OCI-LY7 (cell line): Measurements from ENCODE around the gene PLD5. TPM values are rescaled to one million over a fixed set of nuclear protein-coding genes. Genes with fewer than 3 reads are reported as not detected.

Experiments
- BruUV-seq: library from RNA; stranded (reverse); fragments of 400-500 nt; replicated peaks from 2 replicates; lab custom pipeline; 2021; lab: Mats Ljungman, UMichigan
- CTCF ChIA-PET: fragments of 300-600 bp; sonication (Branson Sonifier 250); formaldehyde crosslinking; loops from one replicate; lab custom pipeline; 2022; ENCODE audit warnings: antibody characterized with exemption; ENCODE audit not compliant: unreplicated experiment; lab: Charles Lee
- POLR2A ChIA-PET: fragments of 300-600 bp; sonication (Branson Sonifier 250); formaldehyde crosslinking; loops from one replicate; lab custom pipeline; 2022; ENCODE audit warnings: antibody characterized with exemption; lab: Charles Lee
- DNase-seq: peaks from one replicate; pipeline ENCODE4 v3.0.0-alpha.2; 2015; ENCODE audit warnings: low spot score
- H2AFZ ChIP-seq: fragments of 200-600 bp; sonication (generic), shearing (Covaris generic); 2 replicates; pipeline ENCODE4 v1.6.1; 2014; ENCODE audit warnings: mild to moderate bottlenecking, antibody characterized with exemption, low read length, moderate library complexity
- H3K27ac ChIP-seq: fragments of 200-600 bp; sonication (generic); 2 replicates; pipeline ENCODE4 v1.5.1; 2014; ENCODE audit warnings: mixed run types, low read depth, mild to moderate bottlenecking, moderate library complexity, low read length, inconsistent platforms; ENCODE audit not compliant: poor library complexity, severe bottlenecking
- H3K36me3 ChIP-seq: fragments of 200-600 bp; sonication (generic); 2 replicates; pipeline ENCODE4 v1.6.1; 2014; ENCODE audit warnings: mild to moderate bottlenecking, antibody characterized with exemption, low read length, moderate library complexity, mixed read lengths; ENCODE audit not compliant: insufficient read depth
- H3K4me1 ChIP-seq: fragments of 200-600 bp; sonication (generic); 2 replicates; pipeline ENCODE4 v1.5.1; 2014; ENCODE audit warnings: mild to moderate bottlenecking, low read length; ENCODE audit not compliant: insufficient read depth, poor library complexity, severe bottlenecking
- H3K4me2 ChIP-seq: fragments of 200-600 bp; sonication (generic); 2 replicates; pipeline ENCODE4 v1.6.1; 2014; ENCODE audit warnings: mild to moderate bottlenecking, low read length
- H3K4me3 ChIP-seq: fragments of 200-600 bp; sonication (generic); 2 replicates; pipeline ENCODE4 v1.5.1; 2014; ENCODE audit warnings: mild to moderate bottlenecking, low read depth, low read length; ENCODE audit not compliant: poor library complexity, severe bottlenecking
- H3K79me2 ChIP-seq: fragments of 200-600 bp; sonication (generic); 2 replicates; pipeline ENCODE4 v1.6.1; 2016; ENCODE audit warnings: low read depth, mild to moderate bottlenecking, low read length, moderate library complexity, mixed read lengths; ENCODE audit not compliant: insufficient read depth
- H3K9me2 ChIP-seq: fragments of 200-600 bp; sonication (generic); 2 replicates; pipeline ENCODE4 v1.6.1; 2016; ENCODE audit warnings: mild to moderate bottlenecking, low read length, mixed read lengths; ENCODE audit not compliant: insufficient read depth
- H3K9me3 ChIP-seq: fragments of 200-600 bp; sonication (generic); 2 replicates; pipeline ENCODE4 v1.6.1; 2014; ENCODE audit warnings: mild to moderate bottlenecking, mixed run types, low read length, mixed read lengths
- H4K20me1 ChIP-seq: fragments of 200-600 bp; sonication (generic); 2 replicates; pipeline ENCODE4 v1.6.1; 2014; ENCODE audit warnings: mild to moderate bottlenecking, antibody characterized with exemption, low read length, moderate library complexity, mixed read lengths; ENCODE audit not compliant: insufficient read depth
- CTCF ChIP-seq: fragments of 200-600 bp; sonication (generic); conservative IDR thresholded peaks from 2 replicates; pipeline ENCODE4 v1.5.1; 2014; ENCODE audit warnings: mild to moderate bottlenecking, antibody characterized with exemption, low read length, moderate library complexity, mixed read lengths
- EZH2phosphoT487 ChIP-seq: fragments of 200-600 bp; sonication (generic); IDR thresholded peaks from 2 replicates; pipeline ENCODE4 v1.6.1; 2018; ENCODE audit warnings: low read depth, borderline replicate concordance, mild to moderate bottlenecking, mixed run types, antibody characterized with exemption, low read length, moderate library complexity, mixed read lengths
- intact Hi-C: fragments of 100-400 bp; cut with micrococcal nuclease; formaldehyde crosslinking; loops from one replicate; pipeline ENCODE4 v1.10.0; 2022; ENCODE audit not compliant: unreplicated experiment
- total RNA-seq, 2 experiments: library from RNA; depleted of rRNA in 1 of 2; stranded (reverse); fragments of >200 nt in 1 of 2; shearing (Covaris generic) in 1 of 2; gene quantifications; 2 replicates each; pipeline ENCODE4 v1.2.3, GENCODE V29; 2014 to 2022

Gene PLD5
- total RNA-seq, 2 experiments from 2014 or later = not detected

DNA sequence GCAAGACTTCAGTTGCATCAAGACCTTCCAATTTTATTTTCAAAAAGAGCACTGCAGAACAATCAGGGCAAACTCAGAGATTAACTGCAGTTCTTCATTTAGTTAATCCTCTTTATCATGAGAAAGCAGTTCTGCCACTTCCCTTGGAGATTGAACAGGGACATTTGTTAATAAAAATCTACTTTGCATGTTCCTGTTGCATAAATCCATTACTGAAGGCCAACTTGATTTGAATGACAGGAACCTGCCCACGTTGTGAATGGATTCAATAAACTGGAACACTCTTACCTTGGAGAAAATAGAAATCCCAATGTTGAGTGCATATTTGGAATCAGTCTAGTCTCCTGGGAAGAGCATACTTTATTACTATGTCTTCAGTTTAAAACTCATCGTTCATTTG, 19.6 kb upstream of the PLD5 start:
- ChIA-PET POLR2A (no interaction called here), CTCF (no interaction called here)
- H3K4me1 ChIP-seq = no peaks in the 10 kb centered on the region
- DNase-seq = no peak
- H3K4me3 ChIP-seq = no peak overlapping the region
- no peaks in the 10 kb centered on the region for H3K36me3 ChIP-seq
- no peaks in the 10 kb centered on the region for H3K9me3 ChIP-seq
- no peak overlapping the region for H3K4me2 ChIP-seq
- TF ChIP-seq EZH2phosphoT487 (no peak), CTCF (no peak)
- H4K20me1 ChIP-seq = no peaks in the 10 kb centered on the region
- intact Hi-C loops = no loop called here
- H3K79me2 ChIP-seq = no peaks in the 10 kb centered on the region
- no peak overlapping the region for H3K27ac ChIP-seq
- BruUV-seq = no TSS peak
- no peaks in the 10 kb centered on the region for H3K9me2 ChIP-seq
- no peak overlapping the region for H2AFZ ChIP-seq

DNA sequence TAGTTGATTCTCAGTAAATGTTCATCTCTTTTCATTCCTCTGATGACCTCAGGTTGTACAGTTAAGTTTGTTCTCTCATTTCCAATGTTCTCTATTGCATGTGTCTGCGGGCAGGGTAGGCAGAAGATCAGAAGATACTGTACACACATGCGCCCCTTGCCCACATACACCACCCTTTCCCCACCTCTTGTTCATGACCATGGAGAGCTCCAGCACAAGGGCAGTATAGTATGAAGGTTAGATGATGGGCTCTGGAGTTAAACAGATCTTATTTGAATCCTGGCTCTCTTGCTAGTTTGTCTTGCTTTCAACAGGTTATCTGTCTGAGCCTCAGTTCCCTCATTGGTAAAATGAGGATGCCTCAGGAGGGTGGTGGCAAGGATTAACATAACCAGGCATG, 17.8 kb upstream of the PLD5 start:
- no peaks in the 10 kb centered on the region for H3K36me3 ChIP-seq
- no peak for TF ChIP-seq EZH2phosphoT487
- TF ChIP-seq CTCF = no peak
- DNase-seq = no peak
- H3K9me2 ChIP-seq = no peaks in the 10 kb centered on the region
- H3K4me2 ChIP-seq = no peak overlapping the region
- no peaks in the 10 kb centered on the region for H3K4me1 ChIP-seq
- no peaks in the 10 kb centered on the region for H3K9me3 ChIP-seq
- intact Hi-C loops = no loop called here
- no peak overlapping the region for H3K27ac ChIP-seq
- CTCF ChIA-PET = no interaction called here
- no TSS peak for BruUV-seq
- H3K79me2 ChIP-seq = no peaks in the 10 kb centered on the region
- H3K4me3 ChIP-seq = no peak overlapping the region
- no peaks in the 10 kb centered on the region for H4K20me1 ChIP-seq
- H2AFZ ChIP-seq = no peak overlapping the region
- POLR2A ChIA-PET = no interaction called here

GRCh38 chr1:242535986-242536385, 11.5 kb upstream of the PLD5 start:
- no peaks in the 10 kb centered on the region for H3K4me1 ChIP-seq
- ChIA-PET POLR2A (interaction anchor here (0.7 kb wide), 1 partner anchor 1355 kb away, joined by 3 read pairs; no protein-coding TSS in a partner anchor), CTCF (no interaction called here)
- intact Hi-C loops = no loop called here
- BruUV-seq = no TSS peak
- no peaks in the 10 kb centered on the region for H3K79me2 ChIP-seq
- no peak overlapping the region for H3K4me2 ChIP-seq
- TF ChIP-seq EZH2phosphoT487 (no peak), CTCF (no peak)
- no peak overlapping the region for H3K4me3 ChIP-seq
- no peaks in the 10 kb centered on the region for H4K20me1 ChIP-seq
- H3K9me2 ChIP-seq = no peaks in the 10 kb centered on the region
- H3K27ac ChIP-seq = no peak overlapping the region
- H3K36me3 ChIP-seq = no peaks in the 10 kb centered on the region
- H2AFZ ChIP-seq = no peak overlapping the region
- H3K9me3 ChIP-seq = no peaks in the 10 kb centered on the region
- DNase-seq = no peak
